Measurements from ENCODE around the gene NPPA. TPM values are rescaled to one million over a fixed set of nuclear protein-coding genes. Genes with fewer than 3 reads are reported as not detected.

NPPA gene
- total and polyA plus RNA-seq, 9 of the 15 experiments (the other 6 are each of a cell fraction or from before 2014, with no cell fraction given) = not detected

DNA sequence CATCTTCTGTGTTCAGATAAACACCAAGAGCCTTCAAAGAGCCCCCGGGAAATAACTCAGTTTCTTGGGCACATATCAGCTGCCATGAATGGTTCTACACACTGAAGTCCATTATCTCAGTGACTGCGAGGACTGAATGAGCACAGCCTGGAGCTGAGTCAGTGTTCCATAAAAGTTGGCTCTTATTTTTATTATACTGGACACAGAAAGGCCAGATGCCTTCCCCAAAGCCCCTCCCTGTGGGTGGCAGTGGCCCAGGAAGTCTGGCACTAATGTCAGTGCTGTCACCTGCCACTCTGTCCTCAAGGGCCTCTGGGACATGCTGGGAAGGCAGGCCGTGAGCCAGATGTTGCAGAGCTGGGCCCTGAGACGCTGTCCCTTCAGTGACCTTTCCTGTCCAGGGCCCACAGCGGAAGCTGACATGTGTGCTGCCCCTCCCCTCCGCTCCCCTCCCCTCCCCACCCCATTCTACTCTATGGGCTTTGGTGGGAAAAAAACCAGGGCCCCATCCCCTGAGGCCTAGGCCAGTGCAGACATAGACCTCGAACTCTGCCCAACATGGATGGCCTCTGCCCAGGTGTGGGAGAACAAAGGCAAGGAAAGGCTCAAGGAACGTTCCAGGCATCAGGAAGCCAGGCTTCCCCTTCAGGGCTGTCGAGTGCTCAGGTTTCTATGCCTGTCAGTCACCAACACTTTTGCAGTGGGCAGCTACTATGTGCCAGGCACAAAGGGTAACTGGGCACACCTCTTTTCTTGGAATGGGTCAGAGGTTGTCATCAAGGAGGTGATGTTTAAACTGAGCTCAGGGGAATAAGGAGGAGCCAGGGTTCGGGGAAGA lies 33.5 kb upstream of the NPPA start (continued):
- TF ChIP-seq ETV5 (CRISPR knock-in tag; IDR thresholded peaks at IDR 0.05; ENCODE audit: low read depth) (peak; percentile 82), CC2D1A (IDR thresholded peaks at IDR 0.05) (no peak), FOXK2 (conservative IDR thresholded peaks at IDR 0.05 in 1 of 2, IDR thresholded peaks at IDR 0.05 in 1 of 2; ENCODE audit: low read depth in 2 of 2) (0 out of 4 replicates have a peak, but pooled peaks of 1 of the 2 experiments have one; percentile 18), TEAD1 (CRISPR knock-in tag; IDR thresholded peaks at IDR 0.05) (peak in 1 of 2 experiments; percentile 36; a peak in 1 of 4 replicates), NCOA2 (IDR thresholded peaks at IDR 0.05; ENCODE audit: partially characterized antibody in 2 of 2) (no peak), ILK (tag; IDR thresholded peaks at IDR 0.05; ENCODE audit: borderline replicate concordance, low read depth) (no peak), BACH1 (tag; IDR thresholded peaks at IDR 0.05) (0 out of 2 replicates have a peak, but pooled peaks have one; percentile 36), ZNF121 (CRISPR knock-in tag; conservative IDR thresholded peaks at IDR 0.05) (no peak), ZNF175 (CRISPR knock-in tag; IDR thresholded peaks at IDR 0.05; ENCODE audit: low read depth) (peak; percentile 94), CXXC5 (CRISPR knock-in tag; IDR thresholded peaks at IDR 0.05) (peak; percentile 88), HSF4 (CRISPR knock-in tag; IDR thresholded peaks at IDR 0.05; ENCODE audit: borderline replicate concordance) (peak; percentile 54; the same call in 1 of the 2 replicates), CEBPB (tag; IDR thresholded peaks at IDR 0.05) (no peak), ZNF584 (CRISPR knock-in tag; IDR thresholded peaks at IDR 0.05; ENCODE audit: low read depth) (peak; percentile 71; the same call in 1 of the 2 replicates), RFX7 (CRISPR knock-in tag; IDR thresholded peaks at IDR 0.05) (no peak), ETV1 (tag; conservative IDR thresholded peaks at IDR 0.05; ENCODE audit: low read depth) (peak; percentile 70), HCFC1 (IDR thresholded peaks at IDR 0.05; ENCODE audit: low read depth, low read length) (no peak), L3MBTL2 (IDR thresholded peaks at IDR 0.05) (peak; percentile 81), RBM34 (IDR thresholded peaks at IDR 0.05; ENCODE audit: borderline replicate concordance, insufficient read depth, low read length) (no peak), CREM (IDR thresholded peaks at IDR 0.05; ENCODE audit: low read depth) (no peak), ZNF311 (CRISPR knock-in tag; IDR thresholded peaks at IDR 0.05) (peak; percentile 26; the same call in 1 of the 2 replicates), LEF1 (IDR thresholded peaks at IDR 0.05) (peak; percentile 15; the same call in 1 of the 2 replicates)
- TF ChIP-seq, protein P1, sequence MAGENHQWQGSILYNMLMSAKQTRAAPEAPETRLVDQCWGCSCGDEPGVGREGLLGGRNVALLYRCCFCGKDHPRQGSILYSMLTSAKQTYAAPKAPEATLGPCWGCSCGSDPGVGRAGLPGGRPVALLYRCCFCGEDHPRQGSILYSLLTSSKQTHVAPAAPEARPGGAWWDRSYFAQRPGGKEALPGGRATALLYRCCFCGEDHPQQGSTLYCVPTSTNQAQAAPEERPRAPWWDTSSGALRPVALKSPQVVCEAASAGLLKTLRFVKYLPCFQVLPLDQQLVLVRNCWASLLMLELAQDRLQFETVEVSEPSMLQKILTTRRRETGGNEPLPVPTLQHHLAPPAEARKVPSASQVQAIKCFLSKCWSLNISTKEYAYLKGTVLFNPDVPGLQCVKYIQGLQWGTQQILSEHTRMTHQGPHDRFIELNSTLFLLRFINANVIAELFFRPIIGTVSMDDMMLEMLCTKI (IDR thresholded peaks at IDR 0.05; ENCODE audit: partially characterized antibody) = no peak
- TF ChIP-seq, protein P2, sequence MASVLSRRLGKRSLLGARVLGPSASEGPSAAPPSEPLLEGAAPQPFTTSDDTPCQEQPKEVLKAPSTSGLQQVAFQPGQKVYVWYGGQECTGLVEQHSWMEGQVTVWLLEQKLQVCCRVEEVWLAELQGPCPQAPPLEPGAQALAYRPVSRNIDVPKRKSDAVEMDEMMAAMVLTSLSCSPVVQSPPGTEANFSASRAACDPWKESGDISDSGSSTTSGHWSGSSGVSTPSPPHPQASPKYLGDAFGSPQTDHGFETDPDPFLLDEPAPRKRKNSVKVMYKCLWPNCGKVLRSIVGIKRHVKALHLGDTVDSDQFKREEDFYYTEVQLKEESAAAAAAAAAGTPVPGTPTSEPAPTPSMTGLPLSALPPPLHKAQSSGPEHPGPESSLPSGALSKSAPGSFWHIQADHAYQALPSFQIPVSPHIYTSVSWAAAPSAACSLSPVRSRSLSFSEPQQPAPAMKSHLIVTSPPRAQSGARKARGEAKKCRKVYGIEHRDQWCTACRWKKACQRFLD (CRISPR knock-in tag; IDR thresholded peaks at IDR 0.05) = peak; percentile 87
- TF ChIP-seq, protein P3, sequence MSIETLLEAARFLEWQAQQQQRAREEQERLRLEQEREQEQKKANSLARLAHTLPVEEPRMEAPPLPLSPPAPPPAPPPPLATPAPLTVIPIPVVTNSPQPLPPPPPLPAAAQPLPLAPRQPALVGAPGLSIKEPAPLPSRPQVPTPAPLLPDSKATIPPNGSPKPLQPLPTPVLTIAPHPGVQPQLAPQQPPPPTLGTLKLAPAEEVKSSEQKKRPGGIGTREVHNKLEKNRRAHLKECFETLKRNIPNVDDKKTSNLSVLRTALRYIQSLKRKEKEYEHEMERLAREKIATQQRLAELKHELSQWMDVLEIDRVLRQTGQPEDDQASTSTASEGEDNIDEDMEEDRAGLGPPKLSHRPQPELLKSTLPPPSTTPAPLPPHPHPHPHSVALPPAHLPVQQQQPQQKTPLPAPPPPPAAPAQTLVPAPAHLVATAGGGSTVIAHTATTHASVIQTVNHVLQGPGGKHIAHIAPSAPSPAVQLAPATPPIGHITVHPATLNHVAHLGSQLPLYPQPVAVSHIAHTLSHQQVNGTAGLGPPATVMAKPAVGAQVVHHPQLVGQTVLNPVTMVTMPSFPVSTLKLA (conservative IDR thresholded peaks at IDR 0.05) = 0 out of 4 replicates have a peak, but pooled peaks of 1 of the 2 experiments have one; percentile 19

All from K562 (cell line).